GM19099 (cell line): ENCODE results near the gene GATA1.

Source experiments
- POLR2A ChIP-seq: IDR thresholded peaks from 3 replicates; pipeline ENCODE4 v1.6.1; 2011; ENCODE audit warnings: low read depth; ENCODE audit not compliant: insufficient read length; ENCODE audit errors: extremely low read depth

GATA1 gene

GRCh38 chrX:48772602-48773001 lies 13.8 kb upstream of the GATA1 start:
- TF ChIP-seq POLR2A: no peak

DNA sequence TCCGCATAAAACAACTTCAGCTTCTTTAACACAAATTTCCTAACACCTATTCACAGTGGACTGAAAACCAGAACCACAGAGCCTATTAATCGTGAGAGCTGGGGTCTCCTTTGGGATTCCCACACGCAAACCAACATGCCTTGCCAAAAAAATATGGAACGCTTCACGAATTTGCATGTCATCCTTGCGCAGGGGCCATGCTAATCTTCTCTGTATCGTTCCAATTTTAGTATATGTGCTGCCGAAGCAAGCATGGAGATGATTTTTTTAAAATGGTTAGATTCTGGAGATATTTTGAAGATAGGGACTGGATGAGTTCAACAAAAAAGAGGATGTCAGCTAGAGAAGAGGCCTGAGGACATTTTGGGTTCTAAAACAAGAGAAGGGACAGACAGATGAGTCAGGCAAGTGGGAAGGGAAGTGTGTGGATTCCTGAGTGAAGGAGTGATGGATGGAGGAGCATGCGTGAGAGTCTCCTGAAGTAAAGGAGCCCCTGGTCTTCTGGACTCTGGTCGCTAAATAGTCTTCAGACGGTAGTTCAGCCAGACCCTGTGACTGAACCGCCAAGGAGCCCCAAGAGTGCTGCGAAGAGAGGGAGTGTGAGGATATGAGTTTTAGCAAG lies 9.5 kb upstream of the GATA1 start:
- no peak for TF ChIP-seq POLR2A

GRCh38 chrX:48779399-48779798 lies 7.0 kb upstream of the GATA1 start:
- TF ChIP-seq POLR2A: no peak

GRCh38 chrX:48781705-48782104 lies 4.7 kb upstream of the GATA1 start:
- TF ChIP-seq POLR2A: no peak

GRCh38 chrX:48782216-48782615 lies 4.2 kb upstream of the GATA1 start:
- no peak for TF ChIP-seq POLR2A

- no peak for TF ChIP-seq POLR2A
Measured at GRCh38 chrX:48782795-48783194, 3.6 kb upstream of the GATA1 start.

DNA sequence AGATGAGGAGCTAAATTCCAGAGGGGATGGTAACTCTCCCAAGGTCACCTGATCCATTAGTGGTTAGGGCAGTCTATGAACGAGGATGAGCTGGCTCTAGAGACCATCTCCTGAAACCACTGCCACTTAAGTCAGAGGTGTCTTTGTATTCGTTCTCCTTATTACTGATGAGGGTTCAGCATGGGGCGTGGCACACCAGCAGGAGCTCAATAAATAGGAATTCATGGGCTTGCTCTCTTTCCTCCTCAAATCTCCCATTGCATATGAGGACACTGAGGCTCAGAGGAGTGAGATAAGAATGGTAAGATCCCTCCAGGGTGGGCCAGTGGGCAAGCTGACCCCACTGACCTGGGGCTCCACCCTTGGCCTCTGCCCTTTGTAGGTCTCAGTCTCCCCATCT lies 1.7 kb upstream of the GATA1 start:
- TF ChIP-seq POLR2A: no peak

DNA sequence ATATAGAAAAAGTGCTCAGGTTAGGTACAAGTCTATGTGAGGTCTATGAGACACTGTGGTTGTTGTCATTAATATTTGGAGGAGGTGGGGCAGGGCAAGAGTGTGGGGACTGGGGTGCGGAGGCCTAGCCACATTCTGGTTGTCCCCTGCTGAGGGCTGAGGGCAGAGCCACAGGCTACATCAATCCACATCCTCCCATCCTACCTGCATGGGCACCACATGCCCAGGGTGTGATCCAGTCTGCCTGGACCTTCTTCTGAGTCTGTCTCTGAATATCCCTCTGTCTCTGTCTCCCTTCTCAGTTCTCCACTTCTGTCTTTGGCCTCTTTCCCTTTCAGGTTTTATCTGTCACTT lies 1.2 kb upstream of the GATA1 start:
- TF ChIP-seq POLR2A: no peak

- TF ChIP-seq POLR2A: no peak
Measured at GRCh38 chrX:48785540-48786214, 713 bp upstream of the GATA1 start.

DNA sequence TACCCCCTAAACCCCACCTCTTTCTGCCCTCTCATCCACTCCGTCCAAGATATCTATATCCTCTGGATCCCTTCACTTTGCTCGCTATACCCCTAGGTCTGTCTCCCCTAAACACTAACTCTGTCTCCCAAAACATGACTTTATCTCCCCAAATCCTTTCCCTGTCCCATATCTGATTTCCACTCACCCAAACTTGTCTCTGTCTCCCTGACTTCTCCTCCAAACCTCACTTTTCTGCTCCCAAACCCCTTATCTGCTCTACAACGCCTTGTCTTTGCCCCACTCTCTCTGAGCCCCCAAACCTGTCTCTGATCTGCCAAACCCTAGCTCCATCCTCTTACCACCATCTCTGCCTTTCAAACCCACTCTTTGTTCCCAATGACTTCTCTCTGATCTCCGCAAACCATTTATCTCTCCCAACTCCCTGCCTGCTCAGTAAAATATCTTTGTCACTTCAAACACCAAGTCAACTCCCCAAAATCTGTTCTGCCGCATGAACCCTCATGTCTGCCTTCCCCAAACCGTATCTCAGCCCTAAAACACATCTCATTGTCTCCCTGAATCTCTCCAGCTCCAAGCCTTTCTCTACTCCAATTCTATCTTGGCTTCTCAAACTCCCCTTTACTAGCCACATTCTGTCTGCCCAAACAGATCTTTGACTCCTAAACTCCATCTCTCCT lies 575 bp downstream of the GATA1 start:
- TF ChIP-seq POLR2A: no peak

DNA sequence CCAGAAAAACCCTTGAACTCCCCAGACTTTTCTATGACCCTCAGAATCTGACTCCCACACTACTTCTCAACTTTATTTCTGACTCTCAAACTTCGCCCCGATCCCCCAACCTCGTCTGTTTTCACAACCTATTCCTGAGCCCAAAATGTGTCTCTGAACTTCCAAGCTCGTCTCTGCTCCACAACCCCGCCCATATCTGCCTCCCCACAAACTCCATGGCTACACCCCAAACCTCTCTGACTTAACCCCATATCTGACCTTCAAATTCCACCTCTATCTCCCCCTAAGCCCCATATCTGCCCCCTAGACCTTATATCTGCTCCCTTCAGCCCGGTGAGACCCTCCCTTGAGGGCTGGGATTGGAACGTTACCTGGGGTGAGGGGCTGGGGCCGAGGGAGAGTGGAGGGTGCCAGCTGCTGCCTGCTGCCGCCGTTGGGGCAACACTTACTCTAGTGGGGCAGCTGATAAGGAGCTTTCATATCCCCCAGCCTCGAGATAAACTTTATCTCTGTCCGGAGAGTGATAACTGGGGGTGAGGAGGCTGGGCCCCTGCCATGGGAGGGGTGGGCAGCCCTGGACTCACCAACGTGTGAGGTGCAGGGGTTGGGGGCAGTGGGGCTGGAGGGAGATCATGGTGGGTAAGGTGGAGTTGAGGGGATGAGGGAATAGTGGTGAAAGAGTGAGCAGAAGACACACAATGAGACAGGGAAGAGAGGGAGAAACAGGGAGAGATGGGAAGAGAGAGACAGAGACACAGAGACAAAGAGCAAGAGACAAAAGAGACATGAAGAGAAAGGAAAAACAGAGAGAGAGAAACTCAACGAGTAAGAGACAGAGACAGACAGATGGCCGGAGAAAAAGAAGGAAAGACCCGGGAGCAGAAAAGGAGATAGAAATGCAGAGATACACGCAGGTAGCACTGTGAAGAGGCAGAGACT lies 1.4 kb downstream of the GATA1 start:
- TF ChIP-seq POLR2A: no peak

GRCh38 chrX:48789366-48790220 lies 3.2 kb downstream of the GATA1 start:
- no peak for TF ChIP-seq POLR2A

DNA sequence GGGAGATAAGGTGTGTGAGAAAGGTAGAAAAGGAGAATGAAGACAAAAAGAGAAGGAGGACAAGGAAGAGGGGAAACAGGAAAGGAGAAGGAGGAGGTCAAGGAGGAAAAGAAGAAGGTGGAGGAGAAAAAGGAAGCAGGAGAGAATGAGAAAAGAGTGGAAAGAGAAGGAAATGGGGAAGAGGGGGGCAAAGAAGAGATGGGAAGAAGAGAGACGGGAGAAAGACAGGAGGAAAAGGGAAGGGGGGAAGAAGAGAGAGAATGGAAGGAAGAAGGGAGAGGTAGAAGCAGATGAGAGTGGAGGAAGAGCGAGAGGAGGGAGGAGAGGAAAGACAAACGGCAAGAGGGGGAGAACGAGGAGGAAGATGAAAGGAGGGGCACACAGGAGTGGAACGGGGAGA lies 4.1 kb downstream of the GATA1 start:
- TF ChIP-seq POLR2A: no peak

- no peak for TF ChIP-seq POLR2A
Measured at GRCh38 chrX:48791063-48791820, 4.9 kb downstream of the GATA1 start.
